Measurements from ENCODE around the gene FOSL2.

GRCh38 chr2:28373854-28374253 is 18.8 kb upstream of the FOSL2 start:
- TF ChIP-seq, protein P1, sequence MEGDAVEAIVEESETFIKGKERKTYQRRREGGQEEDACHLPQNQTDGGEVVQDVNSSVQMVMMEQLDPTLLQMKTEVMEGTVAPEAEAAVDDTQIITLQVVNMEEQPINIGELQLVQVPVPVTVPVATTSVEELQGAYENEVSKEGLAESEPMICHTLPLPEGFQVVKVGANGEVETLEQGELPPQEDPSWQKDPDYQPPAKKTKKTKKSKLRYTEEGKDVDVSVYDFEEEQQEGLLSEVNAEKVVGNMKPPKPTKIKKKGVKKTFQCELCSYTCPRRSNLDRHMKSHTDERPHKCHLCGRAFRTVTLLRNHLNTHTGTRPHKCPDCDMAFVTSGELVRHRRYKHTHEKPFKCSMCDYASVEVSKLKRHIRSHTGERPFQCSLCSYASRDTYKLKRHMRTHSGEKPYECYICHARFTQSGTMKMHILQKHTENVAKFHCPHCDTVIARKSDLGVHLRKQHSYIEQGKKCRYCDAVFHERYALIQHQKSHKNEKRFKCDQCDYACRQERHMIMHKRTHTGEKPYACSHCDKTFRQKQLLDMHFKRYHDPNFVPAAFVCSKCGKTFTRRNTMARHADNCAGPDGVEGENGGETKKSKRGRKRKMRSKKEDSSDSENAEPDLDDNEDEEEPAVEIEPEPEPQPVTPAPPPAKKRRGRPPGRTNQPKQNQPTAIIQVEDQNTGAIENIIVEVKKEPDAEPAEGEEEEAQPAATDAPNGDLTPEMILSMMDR (IDR thresholded peaks at IDR 0.05) = no peak
- no peak for TF ChIP-seq POLR2AphosphoS5 (IDR thresholded peaks at IDR 0.05)
- TF ChIP-seq POLR2A (IDR thresholded peaks at IDR 0.05) = no peak
- TF ChIP-seq EP300 (IDR thresholded peaks at IDR 0.05) = no peak
